Transverse colon (tissue), 4 donors: Measurements from ENCODE around the gene CISD3.

Experiments used
- EP300 ChIP-seq: sonication (generic); formaldehyde crosslinking; IDR thresholded peaks from one replicate; pipeline ENCODE4 v1.6.1; 2017; ENCODE audit warnings: antibody characterized with exemption, low read depth
- POLR2A ChIP-seq: fragments of 450-650 bp; IDR thresholded peaks from one replicate; pipeline ENCODE4 v1.6.1; 2016; ENCODE audit warnings: antibody characterized with exemption, mild to moderate bottlenecking, moderate library complexity
- POLR2AphosphoS5 ChIP-seq, 3 donors: sonication (generic); formaldehyde crosslinking; IDR thresholded peaks; one replicate each; pipeline ENCODE4 v1.6.1; 2016; ENCODE audit warnings: antibody characterized with exemption in 3 of 3
- TF ChIP-seq, protein P1 (sequence below), 5 experiments: fragments of 200-600 bp in 3 of 5; fragments of 450-650 bp in 2 of 5; sonication (generic) in 3 of 5; IDR thresholded peaks; 1 replicate in 2 of 5; 2 replicates in 3 of 5; pipeline ENCODE4 v1.5.1; 2016 to 2017; ENCODE audit warnings: antibody characterized with exemption in 5 of 5, inconsistent platforms in 3 of 5, mild to moderate bottlenecking in 2 of 5, moderate library complexity in 1 of 5

- TF ChIP-seq POLR2A, result no peak
- TF ChIP-seq, protein P1, sequence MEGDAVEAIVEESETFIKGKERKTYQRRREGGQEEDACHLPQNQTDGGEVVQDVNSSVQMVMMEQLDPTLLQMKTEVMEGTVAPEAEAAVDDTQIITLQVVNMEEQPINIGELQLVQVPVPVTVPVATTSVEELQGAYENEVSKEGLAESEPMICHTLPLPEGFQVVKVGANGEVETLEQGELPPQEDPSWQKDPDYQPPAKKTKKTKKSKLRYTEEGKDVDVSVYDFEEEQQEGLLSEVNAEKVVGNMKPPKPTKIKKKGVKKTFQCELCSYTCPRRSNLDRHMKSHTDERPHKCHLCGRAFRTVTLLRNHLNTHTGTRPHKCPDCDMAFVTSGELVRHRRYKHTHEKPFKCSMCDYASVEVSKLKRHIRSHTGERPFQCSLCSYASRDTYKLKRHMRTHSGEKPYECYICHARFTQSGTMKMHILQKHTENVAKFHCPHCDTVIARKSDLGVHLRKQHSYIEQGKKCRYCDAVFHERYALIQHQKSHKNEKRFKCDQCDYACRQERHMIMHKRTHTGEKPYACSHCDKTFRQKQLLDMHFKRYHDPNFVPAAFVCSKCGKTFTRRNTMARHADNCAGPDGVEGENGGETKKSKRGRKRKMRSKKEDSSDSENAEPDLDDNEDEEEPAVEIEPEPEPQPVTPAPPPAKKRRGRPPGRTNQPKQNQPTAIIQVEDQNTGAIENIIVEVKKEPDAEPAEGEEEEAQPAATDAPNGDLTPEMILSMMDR (IDR thresholded peaks at IDR 0.05), result no peak
- no peak for TF ChIP-seq EP300
- TF ChIP-seq POLR2AphosphoS5 (IDR thresholded peaks at IDR 0.05), result peak in 2 of 3 donors; percentile 11 to 27
Observed at GRCh38 chr17:38751808-38752307, 21.7 kb downstream of the CISD3 start.
